ENCODE measurements around the gene PCDHA5.

Gene PCDHA5

DNA sequence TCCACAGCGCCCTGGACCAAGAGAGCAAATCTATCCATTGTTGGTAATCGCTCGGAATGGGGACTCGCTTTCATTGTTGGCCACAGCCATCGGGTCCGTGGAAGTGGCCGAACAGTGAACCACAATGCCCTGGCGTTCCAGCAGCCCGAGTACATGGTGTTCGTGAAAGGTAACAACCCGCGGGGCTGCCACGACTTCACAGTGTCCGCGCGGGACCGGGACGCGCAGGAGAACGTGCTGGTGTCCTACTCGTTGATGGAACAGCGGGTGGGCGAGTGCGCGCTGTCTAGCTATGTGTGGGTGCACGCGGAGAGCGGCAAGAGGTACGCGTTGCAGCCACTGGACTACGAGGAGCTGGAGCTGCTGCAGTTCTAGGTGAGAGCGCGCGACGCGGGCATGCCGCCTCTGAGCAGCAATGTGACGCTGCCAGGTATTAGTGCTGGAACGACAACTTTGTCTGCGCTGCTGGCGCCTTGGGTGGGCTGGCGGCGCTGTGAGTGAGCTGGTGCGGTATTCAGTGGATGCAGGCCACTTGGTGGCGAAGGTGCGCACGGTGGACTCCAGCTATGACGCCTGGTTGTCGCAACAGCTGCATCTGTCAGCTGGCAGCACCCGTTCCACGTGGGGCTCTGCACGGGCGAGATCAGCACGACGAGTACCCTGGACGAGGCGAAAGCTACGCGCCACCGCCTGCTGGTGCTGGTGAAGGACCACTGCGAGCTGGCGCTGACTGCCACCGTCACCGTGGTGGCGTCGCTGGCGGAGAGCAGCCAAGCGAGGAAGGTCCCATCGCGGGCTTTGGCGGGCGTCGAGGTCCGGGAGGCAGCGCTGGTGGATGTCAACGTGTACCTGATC is 41.3 kb downstream of the PCDHA5 start:
- DNase-seq (ENCODE audit: low read depth), result no peak

DNA sequence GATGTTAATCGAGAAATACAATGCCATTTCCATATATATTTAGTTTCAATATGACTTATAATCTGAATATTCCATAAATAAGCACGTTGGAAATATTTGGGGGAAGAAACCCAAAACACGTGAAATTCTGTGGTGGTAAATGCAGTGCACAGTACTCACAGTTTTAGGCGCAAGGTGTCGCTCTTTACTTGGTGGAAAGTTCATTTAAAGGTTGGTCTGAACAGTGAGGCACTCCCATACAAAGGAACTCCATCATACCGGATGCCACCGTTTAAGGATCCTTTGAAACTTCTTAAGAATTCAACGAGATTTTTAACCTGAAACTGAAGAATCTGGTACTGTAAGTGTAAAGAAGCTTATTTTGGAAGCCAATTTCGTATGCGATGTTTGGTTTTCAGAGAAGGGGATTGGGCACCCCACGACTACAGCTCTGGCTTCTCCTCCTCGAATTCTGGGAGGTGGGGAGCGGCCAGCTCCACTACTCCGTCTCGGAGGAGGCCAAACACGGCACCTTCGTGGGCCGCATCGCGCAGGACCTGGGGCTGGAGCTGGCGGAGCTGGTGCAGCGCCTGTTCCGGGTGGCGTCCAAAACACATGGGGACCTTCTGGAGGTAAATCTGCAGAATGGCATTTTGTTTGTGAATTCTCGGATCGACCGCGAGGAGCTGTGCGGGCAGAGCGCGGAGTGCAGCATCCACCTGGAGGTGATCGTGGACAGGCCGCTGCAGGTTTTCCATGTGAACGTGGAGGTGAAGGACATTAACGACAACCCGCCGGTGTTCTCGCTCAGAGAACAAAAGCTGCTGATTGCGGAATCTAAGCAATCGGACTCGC is 47.5 kb downstream of the PCDHA5 start, which contains the start of gene PCDHA11:
PCDHA11 (plus strand) TSS at position 237 of the 834 bp plus-strand sequence; CDS start at position 384, 147 bp downstream.
- DNase-seq (ENCODE audit: low read depth), result no peak

DNA sequence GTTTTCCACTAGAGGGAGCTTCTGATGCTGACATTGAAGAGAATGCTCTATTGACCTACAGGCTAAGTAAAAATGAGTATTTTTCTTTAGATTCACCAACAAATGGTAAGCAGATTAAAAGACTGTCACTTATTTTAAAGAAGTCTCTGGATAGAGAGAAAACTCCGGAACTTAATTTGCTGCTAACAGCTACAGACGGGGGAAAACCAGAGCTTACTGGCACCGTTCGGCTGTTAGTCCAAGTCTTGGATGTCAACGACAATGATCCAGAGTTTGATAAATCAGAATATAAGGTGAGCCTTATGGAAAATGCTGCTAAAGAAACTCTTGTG is 48.1 kb downstream of the PCDHA5 start:
- no peak for DNase-seq (ENCODE audit: low read depth)

DNA sequence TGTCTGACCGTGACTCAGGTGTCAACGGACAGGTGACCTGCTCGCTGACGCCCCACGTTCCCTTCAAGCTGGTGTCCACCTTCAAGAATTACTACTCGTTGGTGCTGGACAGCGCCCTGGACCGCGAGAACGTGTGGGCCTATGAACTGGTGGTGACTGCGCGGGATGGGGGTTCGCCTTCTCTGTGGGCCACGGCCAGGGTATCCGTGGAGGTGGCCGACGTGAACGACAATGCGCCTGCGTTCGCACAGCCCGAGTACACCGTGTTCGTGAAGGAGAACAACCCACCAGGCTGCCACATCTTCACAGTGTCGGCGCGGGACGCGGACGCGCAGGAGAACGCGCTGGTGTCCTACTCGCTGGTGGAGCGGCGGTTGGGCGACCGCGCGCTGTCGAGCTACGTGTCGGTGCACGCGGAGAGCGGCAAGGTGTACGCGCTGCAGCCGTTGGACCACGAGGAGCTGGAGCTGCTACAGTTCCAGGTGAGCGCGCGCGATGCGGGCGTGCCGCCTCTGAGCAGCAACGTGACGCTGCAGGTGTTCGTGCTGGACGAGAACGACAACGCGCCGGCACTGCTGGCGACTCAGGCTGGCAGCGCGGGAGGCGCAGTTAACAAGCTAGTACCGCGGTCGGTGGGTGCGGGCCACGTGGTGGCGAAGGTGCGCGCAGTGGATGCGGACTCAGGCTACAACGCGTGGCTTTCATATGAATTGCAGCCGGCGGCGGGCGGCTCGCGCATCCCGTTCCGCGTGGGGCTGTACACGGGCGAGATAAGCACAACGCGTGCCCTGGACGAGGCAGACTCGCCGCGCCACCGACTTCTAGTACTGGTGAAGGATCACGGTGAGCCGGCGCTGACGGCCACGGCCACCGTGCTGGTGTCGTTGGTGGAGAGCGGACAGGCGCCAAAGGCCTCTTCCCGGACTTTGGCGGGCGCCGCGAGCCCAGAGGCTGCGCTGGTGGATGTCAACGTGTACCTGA is 49.1 kb downstream of the PCDHA5 start:
- no peak for DNase-seq (ENCODE audit: low read depth)
